Kidney epithelial cell (primary cell): ENCODE data around the gene ZNF180. TPM values are rescaled to one million over a fixed set of nuclear protein-coding genes. Genes with fewer than 3 reads are reported as not detected.

Source experiments
- DNase-seq: peaks from one replicate; pipeline ENCODE4 v3.0.0-alpha.2; 2010; ENCODE audit warnings: low read depth
- H3K27me3 ChIP-seq: 2 replicates; pipeline ENCODE4 v1.6.0; 2011; ENCODE audit warnings: low read length; ENCODE audit not compliant: control insufficient read depth, insufficient read depth
- H3K36me3 ChIP-seq: 2 replicates; pipeline ENCODE4 v1.5.1; 2011; ENCODE audit warnings: low read length; ENCODE audit not compliant: control insufficient read depth, insufficient read depth
- H3K4me3 ChIP-seq: 2 replicates; pipeline ENCODE4 v1.5.1; 2011; ENCODE audit warnings: low read depth, mild to moderate bottlenecking, control low read depth, low read length
- total RNA-seq: library from RNA; depleted of rRNA; stranded (reverse); fragments of >200 nt; gene quantifications from 2 replicates; pipeline ENCODE4 v1.2.3, GENCODE V29; 2015
- TF ChIP-seq, protein P1 (sequence below): IDR thresholded peaks from 2 replicates; pipeline ENCODE4 v1.5.1; 2011; ENCODE audit warnings: mild to moderate bottlenecking, moderate library complexity, low read length, control low read depth, inconsistent platforms; ENCODE audit not compliant: insufficient read depth, poor library complexity, severe bottlenecking

The ZNF180 gene
- total RNA-seq, 1 donor from 2014 or later: 16.6 TPM

- no peak overlapping the region for H3K4me3 ChIP-seq
- H3K27me3 ChIP-seq: no peaks in the 10 kb centered on the region
- TF ChIP-seq, protein P1, sequence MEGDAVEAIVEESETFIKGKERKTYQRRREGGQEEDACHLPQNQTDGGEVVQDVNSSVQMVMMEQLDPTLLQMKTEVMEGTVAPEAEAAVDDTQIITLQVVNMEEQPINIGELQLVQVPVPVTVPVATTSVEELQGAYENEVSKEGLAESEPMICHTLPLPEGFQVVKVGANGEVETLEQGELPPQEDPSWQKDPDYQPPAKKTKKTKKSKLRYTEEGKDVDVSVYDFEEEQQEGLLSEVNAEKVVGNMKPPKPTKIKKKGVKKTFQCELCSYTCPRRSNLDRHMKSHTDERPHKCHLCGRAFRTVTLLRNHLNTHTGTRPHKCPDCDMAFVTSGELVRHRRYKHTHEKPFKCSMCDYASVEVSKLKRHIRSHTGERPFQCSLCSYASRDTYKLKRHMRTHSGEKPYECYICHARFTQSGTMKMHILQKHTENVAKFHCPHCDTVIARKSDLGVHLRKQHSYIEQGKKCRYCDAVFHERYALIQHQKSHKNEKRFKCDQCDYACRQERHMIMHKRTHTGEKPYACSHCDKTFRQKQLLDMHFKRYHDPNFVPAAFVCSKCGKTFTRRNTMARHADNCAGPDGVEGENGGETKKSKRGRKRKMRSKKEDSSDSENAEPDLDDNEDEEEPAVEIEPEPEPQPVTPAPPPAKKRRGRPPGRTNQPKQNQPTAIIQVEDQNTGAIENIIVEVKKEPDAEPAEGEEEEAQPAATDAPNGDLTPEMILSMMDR: no peak
- DNase-seq: no peak
- no peaks in the 10 kb centered on the region for H3K36me3 ChIP-seq
These were observed 14.7 kb upstream of the ZNF180 start for GRCh38 chr19:44515031-44515430.

DNA sequence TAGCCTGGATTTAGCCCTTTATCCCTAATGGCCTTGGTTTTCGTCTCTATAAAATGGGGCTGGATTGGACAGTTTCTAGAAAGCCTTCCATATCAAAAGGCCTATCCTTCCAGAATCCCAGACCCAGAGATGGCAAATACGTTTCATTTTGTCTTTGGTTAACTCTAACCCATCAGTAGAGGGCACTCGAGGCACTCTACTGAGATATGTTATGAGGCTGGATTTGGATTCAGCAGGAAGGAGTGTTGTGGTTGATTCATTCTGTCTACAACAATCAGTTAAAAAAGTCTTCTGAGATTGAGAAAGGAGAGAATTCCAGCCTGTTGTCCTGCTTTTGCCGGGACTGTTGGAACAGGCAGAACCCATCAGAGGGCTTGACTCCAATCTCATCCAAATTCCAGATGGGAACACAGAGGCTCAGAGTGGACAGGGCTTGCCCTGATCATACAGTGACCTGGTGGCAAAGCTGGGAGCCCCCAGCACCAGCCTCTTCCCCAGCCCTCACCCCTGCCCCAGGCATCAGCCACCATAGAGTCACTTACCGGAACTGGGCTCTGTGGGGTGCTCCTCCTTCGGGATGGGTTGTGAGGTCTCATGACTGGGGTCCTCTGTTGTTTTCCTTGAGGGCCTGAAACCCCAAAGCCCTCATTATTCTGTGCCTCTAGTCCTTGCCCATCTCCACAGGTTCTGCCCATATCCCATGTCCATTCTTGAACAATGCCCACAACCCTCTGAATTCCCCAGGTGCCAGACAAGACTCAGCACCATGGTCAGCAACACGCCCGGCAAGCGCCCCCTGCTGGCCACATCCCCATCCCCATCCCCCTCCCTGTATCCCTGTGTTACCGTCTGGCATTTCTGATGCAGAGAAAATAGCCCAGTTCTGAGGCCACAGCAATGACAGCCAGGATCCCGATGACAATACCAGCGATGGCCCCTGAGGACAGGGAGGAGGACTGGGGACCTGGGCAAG is 12.3 kb upstream of the ZNF180 start:
- TF ChIP-seq, protein P1: peak; percentile 78
- peak; percentile 7 for DNase-seq
- H3K27me3 ChIP-seq: no peaks in the 10 kb centered on the region
- no peak overlapping the region for H3K4me3 ChIP-seq
- H3K36me3 ChIP-seq: no peaks in the 10 kb centered on the region

GRCh38 chr19:44509478-44509877 is 9.2 kb upstream of the ZNF180 start:
- H3K36me3 ChIP-seq: no peaks in the 10 kb centered on the region
- no peak for DNase-seq
- no peak overlapping the region for H3K4me3 ChIP-seq
- no peaks in the 10 kb centered on the region for H3K27me3 ChIP-seq
- TF ChIP-seq, protein P1: no peak

DNA sequence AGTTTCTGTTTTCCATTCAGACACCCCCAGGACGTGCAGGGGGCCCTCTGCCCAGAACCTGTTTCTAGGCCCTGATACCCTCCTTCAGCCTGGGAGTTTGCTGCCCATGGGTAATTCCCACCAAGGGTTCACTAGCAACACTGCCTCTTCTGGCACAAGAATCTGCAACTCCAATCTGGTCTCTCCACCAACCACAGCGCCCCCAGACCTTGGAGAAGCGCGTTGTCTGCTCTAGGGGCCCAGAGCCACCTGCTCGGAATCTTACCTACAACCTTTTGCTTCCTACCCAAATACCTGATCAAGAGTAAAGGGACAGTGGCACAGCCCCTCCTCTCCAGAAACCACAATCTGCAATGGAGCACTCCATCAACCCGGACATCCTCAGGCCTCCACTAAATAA is 763 bp downstream of the ZNF180 start:
- DNase-seq: no peak
- Histone ChIP-seq H3K36me3 (peaks cover 3% of the 10 kb centered on the region), H3K27me3 (no peaks in the 10 kb centered on the region), H3K4me3 (peak overlapping the region; percentile 88)
- TF ChIP-seq, protein P1: no peak

DNA sequence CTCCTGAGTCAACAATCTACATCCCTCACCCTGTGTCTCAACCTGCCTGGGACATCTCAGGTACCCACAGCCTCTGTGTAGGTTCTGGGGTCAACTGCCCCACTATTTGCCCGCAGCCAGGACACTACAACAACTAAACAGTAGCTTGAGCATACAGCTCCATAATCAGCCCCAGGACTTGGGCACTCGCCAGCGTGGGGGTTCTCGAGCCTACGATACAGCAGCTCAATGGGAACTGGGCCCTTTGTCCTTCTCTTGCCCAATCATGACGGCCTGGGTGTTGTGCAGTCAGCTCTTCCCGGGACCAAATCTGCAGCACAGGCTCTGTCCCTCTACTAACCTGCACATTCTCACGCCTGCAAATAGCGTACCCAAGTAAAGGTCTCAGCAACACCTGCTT is 1.3 kb downstream of the ZNF180 start:
- TF ChIP-seq, protein P1: no peak
- Histone ChIP-seq H3K27me3 (no peaks in the 10 kb centered on the region), H3K4me3 (no peak overlapping the region), H3K36me3 (peaks cover 3% of the 10 kb centered on the region)
- no peak for DNase-seq
